ENCODE results near the gene SERPINB7.

- TF ChIP-seq POLR2A (IDR thresholded peaks at IDR 0.05; ENCODE audit: low read length) = no peak
- no peak for TF ChIP-seq GATA1 (IDR thresholded peaks at IDR 0.05; ENCODE audit: low read depth, low read length)
Measured at GRCh38 chr18:63843008-63843407, 67.8 kb downstream of the SERPINB7 start.
